ENCODE measurements around the gene SF3A1.

Gene SF3A1

GRCh38 chr22:30308093-30308492, 48.6 kb downstream of the SF3A1 start:
- no peak for FAIRE-seq

GRCh38 chr22:30307041-30307574, 49.6 kb downstream of the SF3A1 start:
- DNase-seq (ENCODE audit: insufficient read length, low spot score) (no peak), FAIRE-seq (no peak)

More at GRCh38 chr22:30308093-30308492, 48.6 kb downstream of the SF3A1 start:
- no peak for DNase-seq (ENCODE audit: insufficient read length, low spot score)

DNA sequence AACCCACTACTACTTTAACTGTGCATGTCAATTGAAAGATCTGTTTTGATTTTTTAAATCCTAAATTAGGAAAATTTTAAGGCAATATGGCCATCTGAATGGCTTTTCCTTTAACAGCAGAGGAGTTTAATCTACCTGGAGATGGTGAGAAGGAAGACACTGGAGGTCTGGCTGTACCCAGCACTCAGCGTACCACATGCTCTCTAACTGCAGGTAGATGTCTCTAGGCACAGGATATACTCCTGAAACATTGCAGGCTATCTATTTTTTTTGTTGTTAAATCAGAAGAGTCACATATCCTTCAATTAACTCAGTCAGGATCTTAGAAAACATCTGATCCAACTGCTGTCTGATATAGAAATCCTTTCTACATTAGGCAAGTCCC, 50.1 kb downstream of the SF3A1 start:
- DNase-seq (ENCODE audit: insufficient read length, low spot score) = no peak
- FAIRE-seq = no peak

DNA sequence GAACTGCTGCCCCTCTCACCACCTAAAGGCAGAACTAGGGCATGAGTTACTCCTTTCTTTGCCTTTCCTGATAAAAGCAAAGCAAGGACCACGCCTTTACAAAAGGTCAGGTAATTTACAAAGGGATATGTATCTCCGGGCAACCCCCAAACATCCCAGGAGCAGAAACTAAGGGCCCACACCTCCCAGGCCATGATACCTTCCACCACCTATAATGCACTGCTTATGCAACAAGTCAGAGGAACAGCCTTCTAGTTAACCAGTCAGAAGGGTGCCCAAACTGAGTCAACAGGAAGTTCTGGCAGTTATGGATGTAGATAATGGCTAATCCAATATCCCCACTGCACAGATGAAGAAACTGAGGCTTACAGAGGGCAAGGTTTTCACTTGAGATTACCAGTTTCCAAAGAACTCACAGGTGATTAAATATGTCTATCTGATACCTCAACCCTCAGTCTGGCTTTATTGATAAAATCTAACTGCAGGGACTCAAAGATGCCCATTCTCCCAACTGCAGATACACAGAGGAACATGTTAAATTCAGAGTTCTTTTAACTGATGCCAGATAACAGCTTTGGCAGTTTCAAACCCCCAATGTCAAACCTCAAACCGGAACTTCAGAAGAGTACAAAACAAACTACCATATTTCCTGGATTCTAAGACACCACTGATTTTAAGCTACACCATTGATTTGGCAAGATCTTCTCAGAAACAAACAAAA, 50.6 kb downstream of the SF3A1 start:
- no peak for DNase-seq (ENCODE audit: insufficient read length, low spot score)
- FAIRE-seq = no peak

- no peak for DNase-seq (ENCODE audit: insufficient read length, low spot score)
- no peak for FAIRE-seq
Measured at GRCh38 chr22:30305519-30305905, 51.2 kb downstream of the SF3A1 start.

GRCh38 chr22:30304495-30305244, 52.0 kb downstream of the SF3A1 start:
- no peak for DNase-seq (ENCODE audit: insufficient read length, low spot score)
- no peak for FAIRE-seq

- FAIRE-seq = no peak
Measured at GRCh38 chr22:30302810-30303138, 53.9 kb downstream of the SF3A1 start.

GRCh38 chr22:30301995-30302809, 54.5 kb downstream of the SF3A1 start:
- no peak for DNase-seq (ENCODE audit: insufficient read length, low spot score)

More at GRCh38 chr22:30302810-30303138, 53.9 kb downstream of the SF3A1 start:
- no peak for DNase-seq (ENCODE audit: insufficient read length, low spot score)

DNA sequence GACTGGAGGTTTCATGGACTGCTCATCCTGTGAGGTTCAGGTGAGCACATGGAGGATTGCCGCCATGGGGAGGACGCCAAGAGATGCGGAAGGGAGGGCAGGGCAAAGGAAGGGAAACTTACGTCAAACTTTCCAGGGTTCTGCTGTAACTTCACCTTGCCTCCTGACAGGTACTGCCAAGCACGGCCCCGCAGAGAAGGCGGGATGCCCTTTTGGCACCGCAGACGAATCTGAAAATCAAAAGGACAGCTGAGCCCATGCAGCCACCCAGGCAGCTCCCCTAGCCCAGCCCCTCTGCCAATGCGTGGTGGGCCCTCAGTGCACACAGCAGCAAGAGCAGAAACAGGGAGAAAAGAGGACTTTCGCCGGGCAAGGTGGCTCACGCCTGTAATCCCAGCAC, 57.4 kb downstream of the SF3A1 start:
- FAIRE-seq (no peak), DNase-seq (ENCODE audit: insufficient read length, low spot score) (no peak)

More at GRCh38 chr22:30301995-30302809, 54.5 kb downstream of the SF3A1 start:
- no peak for FAIRE-seq

- FAIRE-seq = no peak
- no peak for DNase-seq (ENCODE audit: insufficient read length, low spot score)
Measured at GRCh38 chr22:30297991-30298701, 58.5 kb downstream of the SF3A1 start.

DNA sequence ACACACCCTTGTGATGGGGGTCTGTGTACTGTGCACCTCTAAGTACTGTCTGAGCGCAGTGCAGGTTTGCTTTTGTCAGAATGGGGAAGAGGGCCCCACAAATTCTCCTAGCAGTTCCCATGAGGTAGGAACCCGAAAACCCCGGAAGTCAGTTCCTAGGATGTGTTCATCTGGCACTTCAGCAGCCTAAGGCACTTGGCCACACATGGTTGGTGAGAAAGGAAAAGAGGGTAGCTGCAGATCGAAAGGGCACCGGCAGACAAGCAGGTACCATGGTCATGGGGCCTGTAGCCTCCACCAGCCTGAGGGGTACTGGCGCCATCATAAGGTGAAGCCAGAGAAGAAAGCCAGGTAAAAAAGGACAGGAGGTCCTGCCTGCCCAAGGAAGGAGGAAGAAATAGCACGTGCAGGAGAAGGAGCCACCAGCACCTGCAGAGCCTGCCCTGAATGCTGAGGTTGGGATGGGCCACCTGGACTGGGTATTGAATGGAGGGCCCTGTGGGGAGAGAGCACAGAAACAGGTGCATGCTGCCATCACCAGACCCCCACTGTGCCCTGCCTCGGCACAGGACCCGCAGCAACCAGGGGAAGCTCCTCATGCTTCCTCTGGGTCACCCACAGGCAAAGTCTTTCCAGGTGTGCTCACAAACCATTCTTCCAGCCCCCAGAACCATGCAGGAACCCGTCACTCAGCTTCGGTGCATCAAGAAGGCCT, 59.3 kb downstream of the SF3A1 start:
- DNase-seq (ENCODE audit: insufficient read length, low spot score) (no peak), FAIRE-seq (no peak)

DNA sequence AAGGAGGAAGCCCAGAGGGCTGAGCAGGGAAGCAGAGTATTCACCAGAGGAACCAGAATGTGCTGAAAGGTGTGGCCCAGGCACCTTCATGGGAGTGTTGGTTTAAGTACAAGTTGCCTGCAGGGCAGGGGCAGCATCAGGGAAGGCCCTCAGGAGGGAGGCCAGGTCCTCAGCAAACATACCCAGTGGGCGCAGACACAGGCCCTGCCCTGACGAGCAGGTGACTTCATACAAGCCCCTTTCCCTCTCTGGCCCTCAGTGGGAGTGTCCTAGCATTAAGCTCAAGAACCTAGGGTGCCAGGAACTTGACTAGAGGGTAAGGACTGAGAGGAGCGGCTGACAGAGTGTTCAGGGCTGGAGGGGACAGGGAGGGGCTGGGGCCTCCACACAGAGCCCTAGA, 59.9 kb downstream of the SF3A1 start:
- DNase-seq (ENCODE audit: insufficient read length, low spot score) (no peak), FAIRE-seq (no peak)

GRCh38 chr22:30296324-30296723, 60.4 kb downstream of the SF3A1 start:
- DNase-seq (ENCODE audit: insufficient read length, low spot score) = no peak
- FAIRE-seq = no peak

DNA sequence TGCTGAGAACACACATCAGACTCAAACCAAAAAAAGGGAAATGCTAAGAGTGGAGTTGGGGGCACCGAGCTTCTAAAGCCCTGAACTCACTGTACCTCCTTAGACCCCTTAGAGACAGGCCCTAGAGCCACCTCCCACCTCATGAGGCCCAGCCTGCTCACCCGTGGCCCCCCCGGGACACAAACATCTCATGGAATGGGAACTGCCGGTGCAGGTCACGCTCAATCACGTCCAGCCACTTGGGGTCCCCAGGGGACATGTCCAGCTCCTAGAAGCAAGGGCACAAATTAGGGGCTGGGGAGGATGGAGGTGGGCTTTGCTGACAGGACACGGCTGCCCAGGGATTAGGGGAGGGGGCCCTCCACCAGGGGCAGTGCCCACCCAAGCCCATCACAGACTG, 61.1 kb downstream of the SF3A1 start:
- no peak for FAIRE-seq
- DNase-seq (ENCODE audit: insufficient read length, low spot score) = no peak

GRCh38 chr22:30294830-30295229, 61.9 kb downstream of the SF3A1 start:
- DNase-seq (ENCODE audit: insufficient read length, low spot score) (no peak), FAIRE-seq (no peak)

DNA sequence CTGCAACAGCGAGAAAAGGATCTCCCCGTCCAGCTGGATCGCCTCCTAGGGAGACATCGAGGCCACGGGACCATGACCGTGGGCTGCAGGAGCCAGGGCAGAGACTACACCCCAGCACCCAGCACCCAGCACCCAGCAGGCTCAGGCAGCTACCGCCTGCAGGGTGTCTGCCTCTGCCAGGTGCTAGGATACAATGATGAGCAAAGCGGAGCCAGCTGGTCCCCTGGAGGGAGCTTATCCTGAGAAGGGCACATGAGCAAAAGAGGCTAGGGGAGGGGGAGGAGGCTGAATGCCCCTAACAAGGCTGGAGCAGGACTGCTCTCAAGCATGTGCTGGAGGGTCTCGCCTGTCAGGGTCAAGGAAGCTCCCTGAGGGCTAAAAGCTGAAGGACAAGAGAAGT, 62.6 kb downstream of the SF3A1 start:
- no peak for DNase-seq (ENCODE audit: insufficient read length, low spot score)
- FAIRE-seq = no peak

DNA sequence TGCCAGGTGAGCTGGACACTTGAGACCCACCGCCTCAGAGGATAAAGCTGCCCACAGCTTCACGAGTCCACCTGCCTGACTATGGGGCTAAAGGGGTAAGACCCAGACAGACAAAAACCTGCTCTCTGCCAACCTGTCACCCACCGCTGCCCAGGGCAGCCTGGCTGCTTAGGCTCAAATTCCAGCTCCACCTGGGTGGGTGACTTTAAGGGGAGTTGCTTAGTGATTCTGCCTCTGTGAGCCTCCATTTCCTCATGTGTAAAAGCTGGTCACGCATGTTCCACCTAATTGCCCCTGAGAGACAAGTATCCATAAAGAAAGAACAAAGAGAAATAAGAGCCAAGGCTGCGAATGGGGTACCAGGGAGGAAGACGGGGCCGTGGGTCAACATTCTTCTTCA, 63.7 kb downstream of the SF3A1 start:
- DNase-seq (ENCODE audit: insufficient read length, low spot score) (no peak), FAIRE-seq (no peak)

DNA sequence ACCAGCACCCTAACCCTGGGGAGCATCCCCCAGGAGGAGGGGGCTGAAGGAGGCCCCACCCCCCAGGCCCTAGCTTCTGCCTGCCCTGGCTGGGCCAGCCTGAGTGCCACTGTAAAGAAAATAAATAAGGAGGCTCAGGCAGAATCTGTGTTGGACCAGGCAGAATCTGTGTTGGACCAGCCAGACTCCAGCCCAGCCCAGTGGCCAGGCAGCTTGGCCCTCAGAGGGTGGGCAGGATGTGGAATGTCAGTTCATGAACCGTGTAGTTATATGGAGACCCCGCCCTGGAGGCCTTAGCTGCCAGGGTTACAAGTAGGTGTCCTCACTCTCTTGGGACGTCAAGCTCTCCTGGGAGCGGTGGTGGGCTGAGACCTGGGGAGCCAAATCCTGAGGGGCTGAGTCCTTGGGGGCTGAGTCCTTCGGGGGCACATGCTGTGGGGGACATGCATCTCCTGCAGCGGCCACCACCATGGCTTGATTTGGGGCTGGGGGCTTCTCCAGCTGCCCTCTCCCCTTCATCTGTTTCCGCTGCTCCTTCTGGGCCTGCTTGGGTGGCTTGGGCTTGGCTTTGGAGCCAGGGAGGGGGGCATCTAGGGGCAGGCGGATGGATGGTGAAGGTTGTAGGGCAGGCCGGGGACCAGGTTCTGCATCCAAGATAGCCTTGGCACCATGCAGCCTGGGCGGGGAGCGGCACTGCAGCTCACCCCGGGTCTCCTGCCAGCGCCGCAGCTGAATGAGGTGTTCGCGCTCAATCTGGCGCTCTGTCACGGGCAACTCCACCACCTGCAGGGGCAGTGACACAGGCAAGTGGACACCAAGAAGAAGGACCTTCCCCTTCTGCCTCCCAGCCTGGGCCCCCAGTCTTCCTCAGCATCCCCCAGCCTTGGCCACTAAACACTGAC, 64.4 kb downstream of the SF3A1 start:
- DNase-seq (ENCODE audit: insufficient read length, low spot score) = no peak

More for the DNA sequence above, 64.4 kb downstream of the SF3A1 start:
- FAIRE-seq = no peak
